Measurements from ENCODE around the gene MYBBP1A.

The MYBBP1A gene

DNA sequence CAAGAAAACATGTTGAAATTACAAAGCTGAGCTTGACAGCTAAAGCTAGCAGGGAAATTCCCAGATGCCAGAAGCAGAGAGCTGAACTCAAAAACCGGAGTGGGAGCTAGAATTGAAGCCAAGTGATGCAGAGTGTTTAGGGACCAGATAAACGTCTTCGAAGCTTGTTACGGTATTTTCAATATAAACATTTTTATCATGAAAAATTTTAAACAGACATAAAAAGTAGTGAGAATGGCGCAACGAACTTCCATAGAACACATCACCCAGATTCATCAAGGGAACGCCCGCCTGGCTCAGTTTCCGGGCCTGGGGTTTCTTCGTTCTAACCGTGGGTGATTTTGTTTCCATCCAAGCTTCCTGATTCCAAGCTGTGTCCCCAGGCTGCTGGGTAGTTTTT, 38.4 kb downstream of the MYBBP1A start:
- TF ChIP-seq, protein P1, sequence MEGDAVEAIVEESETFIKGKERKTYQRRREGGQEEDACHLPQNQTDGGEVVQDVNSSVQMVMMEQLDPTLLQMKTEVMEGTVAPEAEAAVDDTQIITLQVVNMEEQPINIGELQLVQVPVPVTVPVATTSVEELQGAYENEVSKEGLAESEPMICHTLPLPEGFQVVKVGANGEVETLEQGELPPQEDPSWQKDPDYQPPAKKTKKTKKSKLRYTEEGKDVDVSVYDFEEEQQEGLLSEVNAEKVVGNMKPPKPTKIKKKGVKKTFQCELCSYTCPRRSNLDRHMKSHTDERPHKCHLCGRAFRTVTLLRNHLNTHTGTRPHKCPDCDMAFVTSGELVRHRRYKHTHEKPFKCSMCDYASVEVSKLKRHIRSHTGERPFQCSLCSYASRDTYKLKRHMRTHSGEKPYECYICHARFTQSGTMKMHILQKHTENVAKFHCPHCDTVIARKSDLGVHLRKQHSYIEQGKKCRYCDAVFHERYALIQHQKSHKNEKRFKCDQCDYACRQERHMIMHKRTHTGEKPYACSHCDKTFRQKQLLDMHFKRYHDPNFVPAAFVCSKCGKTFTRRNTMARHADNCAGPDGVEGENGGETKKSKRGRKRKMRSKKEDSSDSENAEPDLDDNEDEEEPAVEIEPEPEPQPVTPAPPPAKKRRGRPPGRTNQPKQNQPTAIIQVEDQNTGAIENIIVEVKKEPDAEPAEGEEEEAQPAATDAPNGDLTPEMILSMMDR (IDR thresholded peaks at IDR 0.05) = no peak

DNA sequence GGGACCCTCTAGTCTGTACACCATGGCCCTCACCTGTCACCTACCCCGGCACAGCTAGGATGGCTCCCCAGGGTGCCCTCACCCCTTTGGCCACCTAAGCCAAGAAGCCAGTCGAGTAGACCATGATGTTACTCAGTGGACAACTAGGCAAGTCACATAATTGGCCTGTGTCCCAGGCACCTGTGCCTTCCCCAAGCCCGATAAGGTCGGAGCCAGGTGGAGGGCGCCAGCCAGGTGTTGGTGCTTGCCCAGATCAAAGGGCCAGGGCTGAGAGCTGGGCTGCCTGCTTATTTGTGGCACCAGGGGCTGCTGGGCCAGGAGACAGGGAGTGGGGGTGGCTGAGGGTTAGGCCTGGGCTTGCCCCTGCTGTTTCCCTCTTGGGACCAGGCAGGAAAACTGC, 39.7 kb downstream of the MYBBP1A start:
- TF ChIP-seq, protein P1 (IDR thresholded peaks at IDR 0.05) = no peak

DNA sequence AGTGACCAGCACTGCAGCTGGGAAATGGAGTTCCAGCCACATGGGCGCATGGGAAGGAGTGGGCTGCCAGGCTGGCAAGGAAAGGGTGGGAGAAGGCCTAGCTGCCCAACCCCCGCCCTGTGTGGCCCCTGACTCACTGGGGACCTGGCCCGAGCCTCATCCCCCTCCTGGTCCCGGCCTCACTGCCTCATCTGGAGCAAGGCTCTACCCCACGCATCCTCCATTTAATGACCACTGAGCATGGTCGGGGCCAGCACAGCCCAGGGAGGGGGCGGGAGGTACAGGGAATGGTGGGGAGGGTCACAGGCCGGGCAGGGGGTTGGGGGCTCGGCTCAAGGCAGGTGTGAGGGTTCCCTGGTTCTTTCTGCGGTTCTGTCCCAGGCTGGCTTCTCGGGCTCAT, 40.4 kb downstream of the MYBBP1A start:
- TF ChIP-seq, protein P1 (IDR thresholded peaks at IDR 0.05) = no peak

DNA sequence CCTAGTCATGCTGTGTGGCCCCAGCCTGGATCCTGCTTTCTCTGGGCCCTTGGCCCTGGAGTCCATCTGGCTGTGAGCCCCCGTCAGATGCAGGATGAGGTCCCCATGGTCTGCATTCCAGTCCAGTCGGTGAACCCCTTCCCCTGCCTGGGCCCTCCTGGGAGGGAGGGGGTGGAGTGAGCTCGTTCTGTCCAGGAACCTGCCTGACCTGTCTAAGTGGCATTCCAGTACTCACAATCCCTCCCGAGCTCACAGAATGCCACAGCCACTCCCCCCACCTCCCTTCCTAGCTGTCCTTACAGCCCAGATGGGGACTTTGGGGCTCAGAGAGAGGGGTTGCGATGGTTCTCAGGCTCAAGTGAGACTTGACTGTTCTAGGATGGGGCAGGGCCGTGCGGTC, 41.0 kb downstream of the MYBBP1A start:
- TF ChIP-seq, protein P1 (IDR thresholded peaks at IDR 0.05) = no peak

DNA sequence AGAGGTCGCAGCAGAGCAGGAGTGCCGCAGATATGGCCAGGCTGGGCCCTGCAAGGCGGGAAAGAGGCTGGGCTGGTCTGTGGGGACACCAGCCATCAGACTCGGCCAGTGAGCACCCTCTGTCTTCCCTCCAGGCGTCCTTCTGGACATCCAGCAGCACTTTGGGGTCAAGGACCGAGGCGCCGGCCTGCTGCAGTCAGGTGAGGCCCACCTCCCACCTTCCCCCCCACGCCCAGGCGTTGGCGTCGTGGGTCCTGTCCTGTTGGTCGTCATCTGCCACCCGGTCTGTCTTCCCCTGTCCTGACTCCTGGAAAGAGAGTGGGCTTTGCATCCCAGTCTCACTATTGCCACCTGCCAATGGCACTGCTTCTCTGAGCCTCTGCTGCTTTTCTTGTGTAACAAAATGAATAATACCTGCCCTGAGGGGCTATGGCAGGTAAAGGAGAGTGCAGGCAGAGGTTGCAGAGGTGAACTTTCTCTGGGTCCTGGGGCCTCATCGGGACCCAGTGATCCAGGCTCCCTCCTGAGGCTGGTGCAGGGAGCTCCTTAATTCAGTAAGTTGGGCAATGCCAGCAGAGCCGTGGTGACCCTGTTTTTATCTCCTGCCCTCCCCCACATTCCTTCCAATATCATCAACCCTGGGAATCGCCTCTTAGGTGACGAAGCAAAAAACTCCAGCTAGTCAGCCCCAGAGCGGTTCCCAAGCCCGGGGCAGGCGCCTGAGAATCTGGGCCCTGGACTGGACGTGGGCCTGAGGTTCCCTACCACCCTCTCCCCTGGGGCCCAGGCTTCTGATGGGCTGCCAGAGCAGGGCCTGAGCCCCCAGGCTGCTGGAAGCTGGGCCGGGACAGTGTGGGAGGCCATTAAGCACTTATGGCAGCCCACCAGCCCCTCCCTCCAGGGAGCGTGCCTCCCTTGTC, 41.8 kb downstream of the MYBBP1A start:
- TF ChIP-seq, protein P1 (IDR thresholded peaks at IDR 0.05) = no peak; the same call in 1 of the 2 replicates

DNA sequence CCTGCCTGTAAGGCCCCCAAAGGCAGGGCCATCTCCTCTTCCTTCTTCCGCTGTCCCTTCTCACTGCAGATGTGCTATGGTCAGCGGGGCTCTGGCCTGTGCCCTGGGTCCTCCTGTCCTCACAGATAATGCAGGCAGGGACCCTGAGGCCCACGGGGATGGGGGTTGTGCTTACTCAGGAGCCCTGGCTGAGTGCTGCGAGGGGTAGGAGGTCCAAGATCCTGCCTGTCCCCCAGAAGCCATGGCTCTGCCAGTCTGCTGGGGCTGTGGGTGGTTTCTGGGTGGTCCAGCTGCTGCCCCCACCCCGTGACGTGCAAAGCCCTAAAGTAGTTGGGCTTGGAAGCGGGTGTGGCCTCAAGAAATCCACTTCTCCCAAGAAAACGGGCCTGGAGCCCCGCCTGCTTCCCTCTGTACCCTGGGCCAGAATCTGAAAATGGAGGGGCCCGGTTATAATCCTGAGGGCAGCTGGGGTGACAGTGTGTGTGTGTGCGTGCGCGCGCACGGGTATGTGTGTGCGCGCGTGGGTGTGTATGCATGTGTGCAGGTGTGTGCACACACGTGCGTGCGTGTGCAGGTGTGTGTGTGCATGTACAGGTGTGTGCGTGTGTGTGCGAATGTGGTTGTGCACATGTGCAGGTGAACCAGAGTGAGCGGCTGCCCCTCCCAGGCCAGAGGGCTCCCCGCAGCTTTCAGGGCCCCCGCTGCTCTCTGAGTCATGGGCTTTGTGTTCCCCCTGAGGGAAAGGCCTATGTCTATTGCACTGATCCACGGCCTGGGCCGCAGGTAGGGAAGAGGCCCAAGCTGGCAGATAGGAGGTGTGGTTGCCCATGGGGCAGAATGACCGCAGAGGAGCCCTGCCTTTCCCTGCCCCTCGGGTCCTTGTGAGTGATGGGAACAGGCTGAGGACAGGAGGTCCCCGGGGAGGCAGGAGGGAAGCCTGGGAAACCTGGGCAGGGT, 42.8 kb downstream of the MYBBP1A start:
- TF ChIP-seq, protein P1 (IDR thresholded peaks at IDR 0.05) = no peak

DNA sequence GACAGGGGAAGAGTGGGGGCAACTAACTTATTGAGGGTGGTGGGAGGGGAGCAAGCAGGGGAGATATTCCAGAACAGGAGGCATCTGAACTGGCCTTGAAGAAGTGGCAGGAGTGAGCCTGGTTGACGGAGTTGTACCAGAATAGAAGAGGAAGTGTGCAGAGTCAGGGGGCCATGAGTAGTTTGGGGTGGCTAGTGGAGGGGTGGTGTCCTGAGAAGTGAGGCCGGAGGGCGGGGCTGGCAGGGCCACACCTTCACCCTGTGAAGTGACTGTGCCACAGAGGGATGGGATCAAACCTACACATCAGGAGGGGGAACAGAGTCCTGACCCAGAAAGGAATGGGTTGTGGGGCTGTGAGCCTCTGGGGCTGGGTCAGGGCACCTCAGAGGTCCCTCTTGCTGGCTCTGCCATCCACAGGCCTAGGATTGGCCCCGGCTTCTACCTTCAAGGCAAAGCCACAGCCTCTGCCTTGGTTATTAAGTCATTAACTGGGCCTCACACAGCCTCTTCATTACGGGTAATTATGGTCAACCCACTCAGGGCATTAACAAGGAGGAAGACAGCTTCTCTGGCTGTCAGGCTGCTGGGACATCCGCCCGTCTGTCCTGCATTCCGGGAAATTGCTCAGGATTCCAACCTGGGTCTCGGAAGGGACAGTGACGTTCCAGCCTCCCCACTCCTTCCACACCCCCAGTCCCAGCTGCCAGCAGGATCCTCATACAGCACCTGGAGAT, 43.8 kb downstream of the MYBBP1A start:
- TF ChIP-seq, protein P1 (IDR thresholded peaks at IDR 0.05) = no peak

Measured in LNCAP (cell line).